ENCODE data around the gene C1QL4. TPM values are rescaled to one million over a fixed set of nuclear protein-coding genes. Genes with fewer than 3 reads are reported as not detected.
A peak's percentile ranks its signal among the peaks of the same experiment; 100 is the strongest.

The C1QL4 gene
- total and polyA plus RNA-seq, 9 of the 15 experiments (the other 6 are each of a cell fraction or from before 2014, with no cell fraction given): 0.08 to 2.1 (median 0.31) TPM

GRCh38 chr12:49322367-49322707 lies 14.7 kb downstream of the C1QL4 start (continued):
- TF ChIP-seq CTBP1 (IDR thresholded peaks at IDR 0.05; ENCODE audit: borderline replicate concordance) (0 out of 2 replicates have a peak, but pooled peaks have one; percentile 1), ZNF12 (CRISPR knock-in tag; IDR thresholded peaks at IDR 0.05) (peak; percentile 44; the same call in 1 of the 2 replicates), NFIC (IDR thresholded peaks at IDR 0.05) (0 out of 2 replicates have a peak, but pooled peaks have one; percentile 9), NR1H2 (CRISPR knock-in tag; IDR thresholded peaks at IDR 0.05) (peak; percentile 79; the same call in 1 of the 2 replicates), KDM5B (IDR thresholded peaks at IDR 0.05; ENCODE audit: insufficient replicate concordance, low read depth, low read length) (peak; percentile 69), U2AF1 (optimal IDR thresholded peaks at IDR 0.05; ENCODE audit: low read depth, low read length) (no peak), CHD1 (IDR thresholded peaks at IDR 0.05; ENCODE audit: low read length) (peak; percentile 37), SUPT5H (IDR thresholded peaks at IDR 0.05) (peak; percentile 13; the same call in 1 of the 2 replicates), FOXJ2 (tag; IDR thresholded peaks at IDR 0.05) (no peak), GABPA (tag; conservative IDR thresholded peaks at IDR 0.05; ENCODE audit: low read depth) (0 out of 2 replicates have a peak, but pooled peaks have one; percentile 44), HDGF (IDR thresholded peaks at IDR 0.05) (no peak)
- TF ChIP-seq, protein P1, sequence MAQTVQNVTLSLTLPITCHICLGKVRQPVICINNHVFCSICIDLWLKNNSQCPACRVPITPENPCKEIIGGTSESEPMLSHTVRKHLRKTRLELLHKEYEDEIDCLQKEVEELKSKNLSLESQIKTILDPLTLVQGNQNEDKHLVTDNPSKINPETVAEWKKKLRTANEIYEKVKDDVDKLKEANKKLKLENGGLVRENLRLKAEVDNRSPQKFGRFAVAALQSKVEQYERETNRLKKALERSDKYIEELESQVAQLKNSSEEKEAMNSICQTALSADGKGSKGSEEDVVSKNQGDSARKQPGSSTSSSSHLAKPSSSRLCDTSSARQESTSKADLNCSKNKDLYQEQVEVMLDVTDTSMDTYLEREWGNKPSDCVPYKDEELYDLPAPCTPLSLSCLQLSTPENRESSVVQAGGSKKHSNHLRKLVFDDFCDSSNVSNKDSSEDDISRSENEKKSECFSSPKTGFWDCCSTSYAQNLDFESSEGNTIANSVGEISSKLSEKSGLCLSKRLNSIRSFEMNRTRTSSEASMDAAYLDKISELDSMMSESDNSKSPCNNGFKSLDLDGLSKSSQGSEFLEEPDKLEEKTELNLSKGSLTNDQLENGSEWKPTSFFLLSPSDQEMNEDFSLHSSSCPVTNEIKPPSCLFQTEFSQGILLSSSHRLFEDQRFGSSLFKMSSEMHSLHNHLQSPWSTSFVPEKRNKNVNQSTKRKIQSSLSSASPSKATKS (CRISPR knock-in tag; IDR thresholded peaks at IDR 0.05): no peak

All from K562 (cell line).